Panc1 (cell line): ENCODE data around the gene MS4A5.

Experiments used
- POLR2AphosphoS5 ChIP-seq: IDR thresholded peaks from 2 replicates; pipeline ENCODE4 v1.6.1; 2012; ENCODE audit warnings: mild to moderate bottlenecking, low read depth, low read length, moderate library complexity
- TF ChIP-seq, protein P1 (sequence below), 2 experiments: IDR thresholded peaks; 2 replicates each; pipeline ENCODE4 v1.6.1; 2011 to 2012; ENCODE audit warnings: low read depth in 2 of 2, control low read depth in 1 of 2, low read length in 1 of 2, mild to moderate bottlenecking in 1 of 2, moderate library complexity in 1 of 2; ENCODE audit not compliant: insufficient read depth in 1 of 2
- TF ChIP-seq, protein P2 (sequence below): fragments of 450-650 bp; IDR thresholded peaks from 2 replicates; pipeline ENCODE4 v1.5.1; 2017; ENCODE audit warnings: mild to moderate bottlenecking

DNA sequence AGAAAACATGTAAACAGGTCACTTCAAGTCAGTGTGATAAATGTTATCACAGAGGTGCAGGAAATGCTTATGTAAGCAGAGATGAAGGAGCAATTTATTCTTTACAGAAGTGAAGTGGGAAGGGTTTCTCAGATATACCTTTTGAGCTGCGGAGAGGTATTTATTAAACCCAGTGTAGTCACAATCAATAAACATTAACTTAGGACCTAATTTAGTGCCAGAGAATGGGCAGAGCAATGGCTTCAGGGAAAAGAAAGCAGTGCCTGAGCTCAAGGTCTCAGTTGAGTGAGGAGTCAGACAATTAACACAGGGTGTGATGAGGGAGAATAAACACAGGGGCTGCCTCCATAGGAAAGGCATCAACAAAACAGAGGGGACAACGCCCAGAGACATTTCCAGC lies 1.9 kb downstream of the MS4A5 start:
- TF ChIP-seq, protein P1, sequence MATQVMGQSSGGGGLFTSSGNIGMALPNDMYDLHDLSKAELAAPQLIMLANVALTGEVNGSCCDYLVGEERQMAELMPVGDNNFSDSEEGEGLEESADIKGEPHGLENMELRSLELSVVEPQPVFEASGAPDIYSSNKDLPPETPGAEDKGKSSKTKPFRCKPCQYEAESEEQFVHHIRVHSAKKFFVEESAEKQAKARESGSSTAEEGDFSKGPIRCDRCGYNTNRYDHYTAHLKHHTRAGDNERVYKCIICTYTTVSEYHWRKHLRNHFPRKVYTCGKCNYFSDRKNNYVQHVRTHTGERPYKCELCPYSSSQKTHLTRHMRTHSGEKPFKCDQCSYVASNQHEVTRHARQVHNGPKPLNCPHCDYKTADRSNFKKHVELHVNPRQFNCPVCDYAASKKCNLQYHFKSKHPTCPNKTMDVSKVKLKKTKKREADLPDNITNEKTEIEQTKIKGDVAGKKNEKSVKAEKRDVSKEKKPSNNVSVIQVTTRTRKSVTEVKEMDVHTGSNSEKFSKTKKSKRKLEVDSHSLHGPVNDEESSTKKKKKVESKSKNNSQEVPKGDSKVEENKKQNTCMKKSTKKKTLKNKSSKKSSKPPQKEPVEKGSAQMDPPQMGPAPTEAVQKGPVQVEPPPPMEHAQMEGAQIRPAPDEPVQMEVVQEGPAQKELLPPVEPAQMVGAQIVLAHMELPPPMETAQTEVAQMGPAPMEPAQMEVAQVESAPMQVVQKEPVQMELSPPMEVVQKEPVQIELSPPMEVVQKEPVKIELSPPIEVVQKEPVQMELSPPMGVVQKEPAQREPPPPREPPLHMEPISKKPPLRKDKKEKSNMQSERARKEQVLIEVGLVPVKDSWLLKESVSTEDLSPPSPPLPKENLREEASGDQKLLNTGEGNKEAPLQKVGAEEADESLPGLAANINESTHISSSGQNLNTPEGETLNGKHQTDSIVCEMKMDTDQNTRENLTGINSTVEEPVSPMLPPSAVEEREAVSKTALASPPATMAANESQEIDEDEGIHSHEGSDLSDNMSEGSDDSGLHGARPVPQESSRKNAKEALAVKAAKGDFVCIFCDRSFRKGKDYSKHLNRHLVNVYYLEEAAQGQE (IDR thresholded peaks at IDR 0.05; ENCODE audit: insufficient read depth in 1 of 2, low read depth in 2 of 2, low read length in 1 of 2), result no peak
- TF ChIP-seq, protein P2, sequence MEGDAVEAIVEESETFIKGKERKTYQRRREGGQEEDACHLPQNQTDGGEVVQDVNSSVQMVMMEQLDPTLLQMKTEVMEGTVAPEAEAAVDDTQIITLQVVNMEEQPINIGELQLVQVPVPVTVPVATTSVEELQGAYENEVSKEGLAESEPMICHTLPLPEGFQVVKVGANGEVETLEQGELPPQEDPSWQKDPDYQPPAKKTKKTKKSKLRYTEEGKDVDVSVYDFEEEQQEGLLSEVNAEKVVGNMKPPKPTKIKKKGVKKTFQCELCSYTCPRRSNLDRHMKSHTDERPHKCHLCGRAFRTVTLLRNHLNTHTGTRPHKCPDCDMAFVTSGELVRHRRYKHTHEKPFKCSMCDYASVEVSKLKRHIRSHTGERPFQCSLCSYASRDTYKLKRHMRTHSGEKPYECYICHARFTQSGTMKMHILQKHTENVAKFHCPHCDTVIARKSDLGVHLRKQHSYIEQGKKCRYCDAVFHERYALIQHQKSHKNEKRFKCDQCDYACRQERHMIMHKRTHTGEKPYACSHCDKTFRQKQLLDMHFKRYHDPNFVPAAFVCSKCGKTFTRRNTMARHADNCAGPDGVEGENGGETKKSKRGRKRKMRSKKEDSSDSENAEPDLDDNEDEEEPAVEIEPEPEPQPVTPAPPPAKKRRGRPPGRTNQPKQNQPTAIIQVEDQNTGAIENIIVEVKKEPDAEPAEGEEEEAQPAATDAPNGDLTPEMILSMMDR, result no peak
- no peak for TF ChIP-seq POLR2AphosphoS5
